DOHH2 (cell line): ENCODE measurements around the gene UBTD2.

Experiments used
- CTCF ChIP-seq: fragments of 200-600 bp; sonication (generic); IDR thresholded peaks from one replicate; pipeline ENCODE4 v1.5.1; 2014; ENCODE audit warnings: antibody characterized with exemption, mild to moderate bottlenecking, low read depth, low read length; ENCODE audit not compliant: poor library complexity, severe bottlenecking
- EZH2phosphoT487 ChIP-seq: fragments of 200-600 bp; sonication (generic); IDR thresholded peaks from 2 replicates; pipeline ENCODE4 v1.6.1; 2017; ENCODE audit warnings: borderline replicate concordance, mild to moderate bottlenecking, antibody characterized with exemption, low read length, moderate library complexity, mixed read lengths

DNA sequence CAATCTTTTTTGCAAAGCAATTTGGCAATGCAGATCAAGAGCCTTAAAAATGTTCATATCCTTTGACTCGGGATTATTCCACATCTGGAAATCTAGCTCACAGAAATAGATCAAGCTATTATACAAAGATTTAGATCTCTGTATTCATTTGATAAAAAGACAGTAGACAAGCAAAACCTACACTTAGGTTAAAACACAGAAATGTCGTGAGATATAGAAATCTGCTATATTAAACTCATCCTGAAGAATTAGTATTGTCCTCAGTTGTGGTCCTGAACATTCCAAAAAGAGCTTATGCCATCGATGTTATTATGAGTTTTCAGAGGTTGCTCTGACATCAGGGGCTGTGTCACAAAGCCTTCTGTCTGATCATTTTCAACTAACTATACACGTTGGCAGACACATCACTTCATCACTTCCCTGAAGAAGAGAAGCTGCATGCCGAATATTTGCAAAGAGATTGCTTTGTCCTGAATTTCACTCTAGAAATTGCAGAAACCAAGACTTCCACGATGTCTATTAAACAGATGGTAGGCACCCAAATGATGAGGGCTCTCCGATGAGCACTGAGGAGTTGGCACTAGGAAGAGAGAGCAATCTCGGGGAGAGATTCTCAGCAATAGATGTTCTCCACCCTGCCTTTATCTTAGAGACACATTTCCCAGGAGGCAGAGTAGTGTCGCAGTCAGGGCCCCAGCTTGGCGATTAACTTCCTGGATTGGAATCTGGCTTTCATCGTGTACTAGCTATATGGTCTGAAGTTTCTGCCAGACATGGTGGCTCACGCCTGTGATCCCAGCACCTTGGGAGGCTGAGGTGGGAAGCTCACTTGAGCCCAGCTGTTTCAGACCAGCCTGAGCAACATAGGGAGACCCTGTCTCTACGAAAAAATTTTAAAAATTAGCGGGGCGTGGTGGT is 1.9 kb upstream of the UBTD2 start:
- TF ChIP-seq CTCF, result no peak
- no peak for TF ChIP-seq EZH2phosphoT487
